Bone marrow (tissue), 2 donors: Measurements from ENCODE around the gene TFPT.

Experiments used
- DNase-seq, 2 donors: peaks; one replicate each; lab custom pipeline; 2025; lab: John Stamatoyannopoulos, UW

TFPT gene

DNA sequence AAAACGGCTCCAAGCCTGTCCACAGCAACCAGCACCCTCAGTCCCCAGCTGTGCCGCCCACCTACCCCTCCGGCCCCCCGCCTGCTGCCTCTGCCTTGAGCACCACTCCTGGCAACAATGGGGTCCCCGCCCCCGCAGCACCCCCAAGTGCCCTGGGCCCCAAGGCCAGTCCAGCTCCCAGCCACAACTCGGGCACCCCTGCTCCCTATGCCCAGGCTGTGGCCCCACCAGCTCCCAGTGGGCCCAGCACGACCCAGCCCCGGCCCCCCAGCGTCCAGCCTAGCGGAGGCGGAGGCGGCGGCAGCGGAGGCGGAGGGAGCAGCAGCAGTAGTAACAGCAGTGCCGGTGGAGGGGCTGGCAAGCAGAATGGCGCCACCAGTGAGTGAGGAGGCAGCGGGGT, 32.7 kb upstream of the TFPT start:
- DNase-seq: no peak

DNA sequence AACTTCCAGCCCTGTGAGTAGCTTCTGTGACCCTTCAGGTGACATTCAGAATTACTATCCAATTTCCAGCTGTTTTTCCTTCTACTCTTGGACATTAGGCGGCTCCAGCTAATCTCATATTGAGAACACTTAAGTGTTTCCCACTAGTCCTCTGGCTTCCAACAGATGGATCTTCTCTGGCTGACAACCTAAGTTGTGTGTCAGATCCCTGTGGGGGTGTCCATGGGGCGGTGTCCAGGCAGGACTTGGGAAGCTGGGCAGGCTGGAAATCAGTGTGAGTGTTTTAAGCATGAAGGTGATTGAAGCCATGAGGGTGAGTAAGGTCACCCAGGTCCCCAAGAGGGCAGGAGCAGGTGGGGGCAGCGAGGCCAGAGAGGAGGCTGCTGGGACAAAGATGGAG, 32.2 kb upstream of the TFPT start:
- DNase-seq: no peak

DNA sequence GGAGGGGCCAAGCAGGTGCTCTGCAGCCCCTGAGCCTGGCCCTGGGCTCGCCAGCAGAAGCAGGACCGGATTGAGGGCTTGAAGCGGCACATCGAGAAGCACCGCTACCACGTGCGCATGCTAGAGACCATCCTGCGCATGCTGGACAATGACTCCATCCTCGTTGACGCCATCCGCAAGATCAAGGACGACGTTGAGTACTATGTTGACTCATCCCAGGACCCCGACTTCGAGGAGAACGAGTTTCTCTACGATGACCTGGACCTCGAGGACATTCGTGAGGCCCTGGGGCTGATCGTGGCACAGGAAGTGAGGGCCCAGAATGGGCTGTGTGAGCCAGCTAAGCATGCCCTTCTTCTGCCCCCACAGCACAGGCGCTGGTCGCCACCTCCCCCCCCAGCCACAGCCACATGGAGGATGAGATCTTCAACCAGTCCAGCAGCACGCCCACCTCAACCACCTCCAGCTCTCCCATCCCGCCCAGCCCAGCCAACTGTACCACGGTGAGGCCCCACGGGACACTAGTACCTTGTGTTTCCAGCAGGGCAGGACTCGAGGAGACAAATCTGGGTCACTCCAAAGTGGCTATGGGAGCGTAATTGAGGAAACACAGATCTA, 30.2 kb upstream of the TFPT start:
- no peak for DNase-seq

DNA sequence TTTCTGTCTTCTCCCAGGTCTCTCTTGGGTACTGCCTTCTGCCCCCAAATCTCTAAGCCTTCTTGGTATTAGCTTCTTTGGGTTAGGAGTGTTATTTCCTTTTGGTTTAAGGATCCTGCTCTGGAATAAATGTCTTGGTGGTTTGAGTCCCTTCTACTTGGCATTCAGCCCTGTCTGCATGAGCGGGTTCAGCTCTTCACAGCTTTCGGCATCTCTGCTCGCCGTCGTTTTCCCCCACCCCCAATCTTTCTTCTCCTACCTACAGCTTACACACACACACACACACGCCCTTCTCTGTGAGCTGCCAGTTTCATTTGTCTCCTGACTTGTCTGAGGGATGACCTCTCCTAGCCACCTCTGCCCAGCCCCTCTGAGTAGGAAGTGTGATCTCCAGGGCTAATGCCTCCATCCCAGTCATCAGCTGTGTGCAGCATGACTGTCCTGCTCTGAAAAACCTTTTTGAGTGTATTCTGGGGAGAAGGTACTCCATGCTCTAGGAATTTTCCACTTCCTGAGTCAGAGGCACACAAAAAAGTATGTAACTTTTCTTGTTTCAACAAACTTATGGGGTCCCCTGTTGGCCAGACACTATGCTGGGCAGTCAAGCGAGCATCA, 26.8 kb upstream of the TFPT start:
- no peak for DNase-seq

DNA sequence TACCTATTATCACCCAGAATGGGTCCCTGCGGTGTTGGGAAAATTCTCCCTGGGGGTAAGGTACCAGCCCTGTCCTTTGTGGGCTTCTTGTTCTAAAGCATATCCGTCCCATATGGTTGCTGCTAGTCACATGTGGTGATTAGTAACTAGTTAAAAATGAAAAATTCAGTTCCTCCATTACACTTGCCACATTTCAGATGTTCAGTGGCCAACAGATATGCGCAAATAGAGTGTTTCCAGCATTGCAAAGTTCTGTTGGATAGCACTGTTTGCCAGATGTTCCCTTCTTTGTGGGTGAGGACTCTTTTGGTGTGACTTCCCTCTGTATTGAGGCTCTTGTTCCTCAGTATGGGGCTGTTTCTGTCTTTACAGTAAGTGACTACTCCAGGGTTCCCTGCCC, 25.9 kb upstream of the TFPT start:
- DNase-seq: no peak

DNA sequence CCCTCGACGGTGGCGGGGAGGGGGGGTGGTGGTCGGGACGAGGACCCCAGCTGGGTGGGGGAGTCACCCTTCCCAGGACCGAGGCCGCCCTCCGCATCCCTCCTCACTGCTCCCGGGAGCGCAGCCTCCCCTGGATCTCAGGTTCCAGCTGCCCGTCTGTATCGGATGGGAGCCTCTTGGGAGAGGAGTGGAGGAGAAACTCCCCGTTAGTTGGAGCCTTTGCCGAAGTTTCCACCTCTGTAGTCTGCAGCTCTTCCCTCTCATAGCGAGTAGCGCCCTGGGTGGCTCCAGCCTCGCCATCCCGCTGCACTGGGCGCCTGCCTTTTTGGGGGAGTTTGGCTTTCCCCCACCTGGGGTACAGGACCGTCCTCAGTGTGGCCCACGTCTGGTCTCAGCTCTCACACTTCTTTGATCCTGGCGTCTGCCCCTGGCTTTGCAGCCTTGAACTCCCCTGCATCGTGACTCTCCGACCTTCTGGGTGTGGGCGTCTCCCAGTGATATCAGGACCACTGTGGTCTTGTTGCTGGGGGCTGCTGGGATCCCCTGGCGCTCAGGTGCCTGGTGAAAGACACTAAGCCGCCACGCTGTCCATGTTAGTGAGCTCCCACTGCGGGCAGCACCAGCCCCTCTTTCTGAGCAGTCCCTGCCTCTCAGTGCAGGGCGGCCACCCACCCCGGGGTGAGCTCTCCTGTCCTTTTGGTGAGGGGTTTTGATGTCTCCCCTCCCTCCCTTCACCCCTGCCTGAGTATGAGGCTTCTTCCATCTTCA, 23.2 kb upstream of the TFPT start:
- no peak for DNase-seq

DNA sequence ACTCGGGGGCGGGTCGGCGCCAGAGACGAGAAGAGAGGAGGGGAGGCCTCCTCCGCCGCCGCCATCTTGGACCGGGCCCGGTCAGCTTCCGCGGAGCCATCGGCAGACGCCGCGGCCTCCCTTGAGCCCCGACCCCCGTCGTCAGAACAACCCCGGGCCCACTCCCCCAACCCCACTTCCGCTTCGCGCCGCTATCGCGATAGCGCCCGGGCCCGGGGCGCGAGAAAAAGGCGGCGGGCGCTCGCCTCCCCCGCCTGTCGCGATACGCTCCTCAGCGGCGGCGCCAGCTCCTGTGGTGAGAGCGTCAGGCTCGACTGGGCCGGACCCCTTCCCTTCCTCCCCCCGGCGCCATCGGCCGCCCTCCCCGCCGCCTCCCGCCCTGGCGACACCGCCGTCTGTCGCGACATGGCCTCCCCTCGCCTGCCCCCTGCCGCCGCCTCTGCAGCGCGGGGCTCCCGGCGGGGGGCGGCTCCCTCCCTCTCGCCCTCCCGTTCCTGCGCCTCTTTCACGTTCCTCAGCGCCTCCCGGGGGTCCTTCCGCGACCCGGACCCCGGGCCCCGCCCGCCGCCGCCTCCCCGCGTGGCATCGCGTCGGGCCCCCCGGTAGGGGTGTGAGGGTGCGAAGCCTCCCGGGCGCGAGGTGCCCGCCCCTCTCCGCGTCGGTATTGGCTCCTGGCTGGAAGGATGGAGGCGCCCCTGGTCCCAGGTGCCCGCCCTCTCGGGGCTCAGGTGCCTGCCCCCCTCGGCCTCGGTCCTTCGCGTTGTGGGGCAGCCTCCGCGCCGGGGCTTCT, 22.4 kb upstream of the TFPT start, which contains the start of gene CNOT3:
Gene CNOT3 (plus strand): TSS at position 64 of the 790 bp plus-strand sequence. CDS start 5,217 bp downstream, outside the sequence.
- DNase-seq: no peak

DNA sequence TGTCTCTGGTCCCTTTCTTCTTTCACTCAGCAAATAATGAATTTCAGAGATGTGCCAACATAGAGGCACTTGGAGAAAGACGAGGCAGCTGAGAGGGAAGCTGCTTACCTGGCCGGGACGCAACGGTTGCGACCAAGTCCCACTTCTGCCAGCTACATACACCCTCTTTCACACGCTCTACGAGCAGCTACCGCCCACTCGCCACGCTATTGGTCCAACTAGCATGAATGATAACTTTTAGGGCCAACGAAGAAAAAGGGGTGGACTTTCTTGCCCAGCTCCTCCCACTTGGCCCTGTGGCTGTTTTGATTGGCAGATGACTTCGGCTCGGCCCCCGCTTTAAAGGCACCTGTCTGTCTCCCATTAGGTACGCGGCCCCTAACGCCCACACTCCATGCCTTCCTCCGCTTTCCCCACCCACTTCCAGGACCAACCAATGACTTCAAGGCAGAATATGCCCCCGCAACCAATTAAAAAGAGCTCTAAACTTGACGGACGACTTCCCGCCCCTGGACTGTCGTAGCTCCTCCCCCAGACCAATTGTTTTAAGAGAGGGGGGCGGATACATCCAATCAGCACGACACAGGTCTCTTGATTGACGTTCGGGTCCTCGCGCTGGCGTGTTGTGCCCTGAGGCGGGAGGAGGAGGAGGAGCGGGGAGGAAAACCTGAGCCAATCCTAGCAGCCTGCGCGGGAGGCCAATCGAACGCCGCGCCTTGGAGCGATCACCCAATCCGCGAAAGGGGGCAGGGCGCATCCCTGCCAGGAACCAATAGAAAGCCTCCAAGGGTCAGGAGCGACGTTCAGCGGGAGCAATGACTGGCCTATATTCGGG, 21.6 kb upstream of the TFPT start:
- peak; percentile 96 to 100 for DNase-seq

DNA sequence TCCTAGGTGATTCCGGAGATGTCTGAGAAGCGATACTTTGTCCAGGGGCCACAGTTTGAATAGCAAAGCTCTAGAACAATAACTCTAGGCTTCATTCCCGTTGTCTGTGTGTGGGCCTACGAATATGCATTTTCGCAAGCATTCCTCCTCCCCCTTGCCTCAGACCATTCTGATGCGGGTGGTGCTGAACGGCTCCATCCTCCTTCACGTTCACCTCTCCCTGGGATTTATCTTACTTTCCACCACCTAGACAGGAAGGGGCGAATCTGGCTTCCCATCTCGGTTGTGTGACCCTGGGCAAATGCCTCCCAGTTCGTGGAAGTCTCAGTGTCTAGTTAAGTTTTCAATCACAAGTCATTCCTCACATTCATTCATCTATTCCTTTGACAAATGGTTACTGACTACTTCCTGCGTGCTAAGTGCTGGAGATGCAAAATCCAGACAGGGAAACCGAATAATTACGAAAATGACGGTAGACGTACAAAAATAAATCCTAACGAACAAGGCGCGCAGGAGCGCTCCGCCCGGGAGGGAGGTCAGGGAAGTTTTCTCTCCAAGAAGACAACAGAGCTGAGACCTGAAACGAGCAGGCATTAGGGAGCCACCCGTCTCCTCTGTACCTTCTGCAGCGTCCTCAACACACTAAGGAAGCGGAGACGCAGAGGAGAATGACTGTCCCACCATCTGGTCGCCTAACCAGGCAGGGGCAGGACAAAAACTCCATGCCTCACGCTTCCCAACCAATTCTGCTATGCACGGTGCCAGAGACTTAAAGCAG, 20.8 kb upstream of the TFPT start:
- no peak for DNase-seq

DNA sequence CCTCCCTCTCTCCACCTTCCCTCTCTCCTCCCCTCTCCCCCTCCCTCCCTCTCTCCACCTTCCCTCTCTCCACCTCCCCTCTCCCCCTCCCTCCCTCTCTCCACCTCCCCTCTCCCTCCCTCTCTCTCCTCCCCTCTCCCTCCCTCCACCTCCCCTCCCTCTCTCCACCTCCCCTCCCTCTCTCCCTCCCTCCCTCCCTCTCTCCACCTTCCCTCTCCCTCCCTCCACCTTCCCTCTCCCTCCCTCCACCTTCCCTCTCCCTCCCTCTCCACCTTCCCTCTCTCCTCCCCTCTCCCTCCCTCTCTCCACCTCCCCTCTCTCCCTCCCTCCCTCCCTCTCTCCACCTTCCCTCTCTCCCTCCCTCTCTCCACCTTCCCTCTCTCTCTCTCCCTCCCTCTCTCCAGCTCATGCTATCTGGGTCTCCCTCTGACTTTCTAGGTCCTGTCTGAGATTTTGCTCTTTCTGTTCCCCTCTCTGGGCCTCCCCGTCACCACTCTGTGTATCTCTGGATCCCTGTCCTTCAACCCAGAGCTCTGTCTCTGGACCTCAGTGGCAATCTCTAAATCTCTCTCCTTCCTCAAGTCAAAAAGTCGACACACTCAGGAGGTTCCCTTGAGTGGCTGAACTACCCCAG, 18.6 kb upstream of the TFPT start:
- no peak for DNase-seq

DNA sequence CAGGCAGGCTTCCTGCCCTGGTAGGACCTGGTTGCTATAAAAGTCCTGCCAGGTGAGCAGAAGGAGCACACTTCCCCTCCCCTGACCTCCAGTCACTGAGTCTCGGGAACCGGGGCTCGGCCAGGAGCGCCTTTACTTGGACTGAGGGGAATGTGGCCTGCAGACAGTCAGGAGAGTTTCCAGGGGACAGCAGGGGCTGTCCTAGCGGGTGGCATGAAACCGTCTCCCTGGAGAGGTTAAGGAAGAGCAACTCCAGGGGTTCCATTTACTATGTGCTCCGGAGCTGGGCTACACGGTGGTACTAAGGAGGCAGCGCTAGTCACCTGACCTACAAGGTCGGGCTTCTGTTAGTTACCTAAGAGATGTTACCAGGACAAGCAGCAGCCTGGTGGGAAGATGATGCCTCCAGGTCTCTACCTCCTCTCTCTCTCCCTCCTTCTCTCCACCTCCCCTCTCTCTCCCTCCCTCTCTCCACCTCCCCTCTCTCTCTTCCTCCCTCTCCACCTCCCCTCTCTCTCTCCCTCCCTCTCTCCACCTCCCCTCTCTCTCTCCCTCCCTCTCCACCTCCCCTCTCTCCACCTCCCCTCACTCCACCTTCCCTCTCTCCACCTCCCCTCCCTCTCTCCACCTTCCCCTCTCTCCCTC, 18.0 kb upstream of the TFPT start:
- no peak for DNase-seq

DNA sequence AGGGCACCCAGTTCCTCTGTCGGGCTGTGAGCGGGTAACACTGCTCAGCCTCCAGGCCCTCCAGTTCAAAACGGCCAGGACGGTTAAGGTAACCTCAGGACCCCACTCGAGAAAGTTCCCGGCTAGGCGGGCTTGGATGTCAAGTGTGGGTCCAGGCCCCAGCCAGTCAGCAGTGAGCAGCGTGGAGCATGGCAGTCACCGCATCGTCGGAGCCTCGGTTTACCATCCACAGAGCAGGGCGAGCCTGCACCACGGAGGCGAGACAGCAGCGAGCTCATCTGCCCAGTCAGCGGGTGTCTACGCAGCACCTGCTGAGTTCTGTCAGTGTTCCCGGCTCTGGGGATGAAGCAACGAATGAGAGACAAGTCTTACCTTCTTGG, 14.2 kb upstream of the TFPT start:
- no peak for DNase-seq

DNA sequence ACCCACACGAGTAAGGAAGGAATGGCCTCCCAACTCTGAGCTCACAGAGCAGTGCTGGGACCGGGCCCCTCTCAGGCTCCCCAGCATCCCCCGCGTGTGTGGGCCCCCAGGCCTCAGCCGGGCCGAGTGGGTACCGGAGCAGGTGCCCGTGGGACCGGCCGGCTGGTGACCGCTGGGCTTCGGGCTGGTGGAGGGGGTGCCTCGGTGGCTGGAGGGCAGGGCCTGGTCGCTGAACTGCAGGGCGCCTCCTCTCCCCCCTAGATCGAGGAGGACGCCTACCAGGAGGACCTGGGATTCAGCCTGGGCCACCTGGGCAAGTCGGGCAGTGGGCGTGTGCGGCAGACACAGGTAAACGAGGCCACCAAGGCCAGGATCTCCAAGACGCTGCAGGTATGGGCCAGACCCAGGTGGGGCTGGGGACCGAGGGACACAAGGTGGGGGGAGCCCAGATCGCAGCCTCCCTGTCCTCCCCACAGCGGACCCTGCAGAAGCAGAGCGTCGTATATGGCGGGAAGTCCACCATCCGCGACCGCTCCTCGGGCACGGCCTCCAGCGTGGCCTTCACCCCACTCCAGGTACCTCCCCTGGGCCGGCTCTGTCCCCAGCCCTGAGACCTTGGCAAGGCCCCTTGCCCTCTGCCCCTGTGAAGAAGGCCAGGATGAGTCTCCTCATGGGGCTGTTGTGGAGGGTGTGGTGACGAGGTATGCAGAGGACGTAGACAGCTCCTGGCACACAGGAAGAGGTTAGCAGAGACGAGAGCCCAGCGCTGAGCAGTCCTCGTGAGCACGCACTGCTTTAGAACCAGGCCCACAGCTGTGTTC, 13.5 kb upstream of the TFPT start:
- DNase-seq: no peak

DNA sequence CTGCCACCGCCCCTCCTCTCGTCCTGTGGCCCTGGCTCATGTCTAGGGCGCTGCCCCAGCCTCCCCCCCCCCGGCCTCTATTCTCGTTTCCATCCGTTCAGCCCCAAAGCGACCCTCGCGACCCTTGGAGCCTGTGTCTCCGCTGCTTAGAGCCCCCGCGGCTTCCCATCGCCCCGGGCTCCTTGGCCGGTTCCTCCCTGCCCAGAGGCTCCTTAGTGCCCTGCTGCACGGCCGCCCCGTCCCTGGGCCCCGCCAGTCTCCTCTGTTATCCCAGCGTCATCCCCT, 12.9 kb upstream of the TFPT start:
- DNase-seq: no peak

DNA sequence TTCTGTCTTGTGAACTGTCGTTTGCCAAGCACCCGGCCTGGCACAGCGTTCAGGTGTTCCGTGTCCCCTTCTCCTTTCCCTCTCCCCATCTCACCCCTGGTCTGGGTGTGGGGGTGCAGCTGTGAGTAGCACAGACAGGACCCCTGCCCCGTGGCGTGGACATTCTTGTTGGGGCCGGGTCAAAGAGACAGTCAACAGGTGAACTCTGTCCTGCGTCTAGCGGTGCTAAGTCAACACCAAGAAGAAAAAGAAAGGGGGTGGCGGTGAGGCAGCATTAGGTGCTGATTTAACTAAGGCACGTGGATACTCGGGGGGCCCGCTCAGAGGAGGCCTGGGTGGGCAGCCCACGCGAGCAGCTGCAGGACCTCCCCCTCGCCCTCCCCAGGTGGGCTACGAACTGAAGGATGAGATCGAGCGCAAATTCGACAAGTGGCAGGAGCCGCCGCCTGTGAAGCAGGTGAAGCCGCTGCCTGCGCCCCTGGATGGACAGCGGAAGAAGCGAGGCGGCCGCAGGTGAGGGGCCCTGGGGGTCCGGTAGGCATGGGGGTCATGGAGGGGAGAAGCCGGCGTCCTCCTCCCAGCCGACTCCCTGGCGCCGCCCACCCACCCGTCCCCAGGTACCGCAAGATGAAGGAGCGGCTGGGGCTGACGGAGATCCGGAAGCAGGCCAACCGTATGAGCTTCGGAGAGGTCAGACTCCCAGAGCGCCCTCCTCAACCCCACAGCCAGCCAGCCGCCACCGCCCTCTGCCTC, 12.4 kb upstream of the TFPT start:
- no peak for DNase-seq

DNA sequence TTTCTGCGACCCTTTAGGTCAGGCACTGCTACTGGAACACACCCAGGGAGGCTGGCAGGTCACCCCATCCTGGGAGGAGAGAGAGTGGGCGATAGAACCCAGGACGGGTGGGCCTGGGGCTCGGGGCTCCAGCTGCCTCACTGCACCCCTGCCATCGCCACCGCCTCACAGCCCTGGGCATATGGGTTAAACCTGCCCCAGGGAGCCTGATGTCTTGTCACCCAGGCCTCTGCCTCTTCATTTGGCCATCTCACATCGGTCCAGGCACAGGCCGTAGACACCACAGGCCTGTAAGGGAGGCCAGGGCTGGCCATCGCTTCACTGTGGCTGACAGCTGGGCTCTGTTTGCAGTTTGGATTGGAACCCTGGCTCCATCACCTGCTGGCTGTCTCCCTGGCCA, 10.3 kb upstream of the TFPT start:
- DNase-seq: no peak

DNA sequence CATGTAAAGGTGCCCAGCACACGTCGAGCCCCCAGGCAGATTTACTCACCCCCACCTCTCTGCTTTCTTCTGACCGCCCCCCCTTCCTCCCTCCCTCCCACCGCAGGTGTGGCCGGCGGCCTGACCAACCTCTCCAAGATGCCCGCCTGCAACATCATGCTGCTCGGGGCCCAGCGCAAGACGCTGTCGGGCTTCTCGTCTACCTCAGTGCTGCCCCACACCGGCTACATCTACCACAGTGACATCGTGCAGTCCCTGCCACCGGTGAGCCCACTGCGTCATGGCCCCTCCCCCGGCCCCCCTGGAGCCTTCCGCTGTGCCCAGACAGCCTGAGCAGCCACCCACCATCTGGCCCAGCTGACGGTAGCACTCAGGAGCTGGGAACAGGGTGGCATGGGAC, 8.9 kb upstream of the TFPT start:
- no peak for DNase-seq

DNA sequence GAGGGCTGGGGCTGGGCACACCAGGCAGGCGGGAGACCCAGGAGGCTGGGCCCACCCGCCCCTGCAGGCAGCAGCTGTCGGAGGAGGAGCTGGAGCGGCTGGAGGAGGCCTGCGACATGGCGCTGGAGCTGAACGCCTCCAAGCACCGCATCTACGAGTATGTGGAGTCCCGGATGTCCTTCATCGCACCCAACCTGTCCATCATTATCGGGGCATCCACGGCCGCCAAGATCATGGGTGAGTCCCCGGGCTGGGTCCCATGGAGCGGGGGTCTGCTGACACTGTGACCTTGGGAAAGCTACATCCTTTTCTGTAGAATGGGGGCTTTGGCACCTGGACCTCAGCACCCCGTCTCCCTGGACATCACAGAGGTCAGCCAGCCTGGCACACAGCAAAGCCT, 8.2 kb upstream of the TFPT start:
- DNase-seq: no peak

DNA sequence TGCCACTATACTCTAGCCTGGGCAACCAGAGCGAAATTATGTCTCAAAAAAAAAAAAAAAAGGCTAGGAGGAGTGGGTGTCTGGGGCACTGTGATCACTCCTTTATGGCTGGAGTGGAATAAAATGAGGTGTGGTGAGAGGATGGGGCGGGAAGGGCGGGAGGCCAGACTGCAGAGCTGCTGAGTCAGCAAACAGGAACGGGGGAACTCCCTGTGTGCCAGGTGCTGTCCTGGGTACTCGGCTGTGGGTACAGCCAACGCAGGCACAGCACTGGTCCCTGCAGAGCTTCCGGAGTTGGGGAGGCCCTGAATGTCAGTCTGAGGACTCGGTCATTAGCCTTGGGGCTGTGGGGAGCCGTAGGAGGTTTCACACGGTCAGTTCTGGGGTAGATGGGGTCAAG, 5.8 kb upstream of the TFPT start:
- no peak for DNase-seq
